K562 (cell line): Measurements from ENCODE around the gene ELK4. TPM values are rescaled to one million over a fixed set of nuclear protein-coding genes. Genes with fewer than 3 reads are reported as not detected.

Experiments used
- ATAC-seq: fragments of 200-7000 bp; cut with Tn5 transposase; 3 replicates; pipeline ENCODE4 v1.9.1; 2020; ENCODE audit warnings: moderate library complexity
- BruUV-seq: library from RNA; stranded (reverse); fragments of 400-500 nt; replicated peaks from 2 replicates; lab custom pipeline; 2021; lab: Mats Ljungman, UMichigan
- CTCF ChIA-PET: fragments of 300-600 bp; formaldehyde crosslinking; extraction: SDS; loops from one replicate; lab custom pipeline; 2021; ENCODE audit warnings: low intra/inter-chr PET ratio; lab: Yijun Ruan, JAX
- POLR2A ChIA-PET: fragments of 300-600, 350-650 bp; sonication (Branson Sonifier 250); formaldehyde crosslinking; extraction: SDS; loops from one replicate; lab custom pipeline; 2021; ENCODE audit warnings: antibody characterized with exemption, inconsistent platforms; lab: Yijun Ruan, JAX
- DNase-seq, 4 experiments: peaks; one replicate each; pipeline versions ENCODE4 v3.0.0 to v3.0.0-alpha.2; 2011 to 2018; ENCODE audit warnings: low spot score in 3 of 4, mixed read lengths in 3 of 4; ENCODE audit errors: extremely low read depth in 1 of 4
- FAIRE-seq: peaks from 2 replicates; lab custom pipeline; 2011; peaks lifted over from hg19 to GRCh38; lab: Jason Lieb, UNC
- H2AFZ ChIP-seq: 2 replicates; pipeline ENCODE4 v1.6.0; 2011; ENCODE audit warnings: low read depth, low read length, control low read depth, inconsistent platforms
- H3K27ac ChIP-seq: fragments of 200-600 bp; 3 replicates; pipeline ENCODE4 v1.8.0; 2011; ENCODE audit warnings: low read depth, mild to moderate bottlenecking, control low read depth, inconsistent platforms, low read length, moderate library complexity, mixed read lengths; ENCODE audit errors: extremely low read depth
- H3K27me3 ChIP-seq, 2 experiments: fragments of 300-600 bp in 1 of 2; 2 replicates in 1 of 2; 3 replicates in 1 of 2; pipeline versions ENCODE4 v1.6.0 to v1.8.0; 2011; ENCODE audit warnings: inconsistent platforms in 2 of 2, low read length in 2 of 2, mild to moderate bottlenecking in 1 of 2, mixed read lengths in 1 of 2, moderate library complexity in 1 of 2; ENCODE audit not compliant: control insufficient read depth in 2 of 2, insufficient read depth in 2 of 2
- H3K36me3 ChIP-seq: fragments of 300-600 bp; 3 replicates; pipeline ENCODE4 v1.8.0; 2011; ENCODE audit warnings: mild to moderate bottlenecking, low read length, inconsistent platforms; ENCODE audit not compliant: control insufficient read depth, insufficient read depth
- H3K4me1 ChIP-seq, 2 experiments: fragments of 200-600 bp in 1 of 2; replicated peaks in 1 of 2; 2 replicates in 1 of 2; 3 replicates in 1 of 2; pipeline versions ENCODE4 v1.5.1 to v1.8.0; 2011; ENCODE audit warnings: inconsistent platforms in 2 of 2, low read length in 2 of 2, mild to moderate bottlenecking in 1 of 2, mixed read lengths in 1 of 2, moderate library complexity in 1 of 2; ENCODE audit not compliant: control insufficient read depth in 2 of 2, insufficient read depth in 2 of 2
- H3K4me2 ChIP-seq: 2 replicates; pipeline ENCODE4 v1.6.1; 2011; ENCODE audit warnings: low read length, control low read depth, inconsistent platforms, mixed read lengths; ENCODE audit not compliant: insufficient read depth
- H3K4me3 ChIP-seq: fragments of 200-600 bp; sonication (generic), shearing (Covaris generic); 2 replicates; pipeline ENCODE4 v1.5.1; 2016; ENCODE audit warnings: control low read depth, inconsistent platforms
- H3K79me2 ChIP-seq: fragments of 200-600 bp; 3 replicates; pipeline ENCODE4 v1.8.0; 2011; ENCODE audit warnings: low read length, inconsistent platforms; ENCODE audit not compliant: control insufficient read depth, insufficient read depth
- H3K9ac ChIP-seq, 2 experiments: 2 replicates each; pipeline versions ENCODE4 v1.6.0 to v1.6.1; 2011; ENCODE audit warnings: low read depth in 2 of 2, low read length in 2 of 2, control low read depth in 1 of 2, inconsistent platforms in 1 of 2, mild to moderate bottlenecking in 1 of 2, mixed read lengths in 1 of 2; ENCODE audit not compliant: insufficient read depth in 1 of 2
- H3K9me1 ChIP-seq: one replicate; pipeline ENCODE4 v1.6.0; 2011; ENCODE audit warnings: inconsistent platforms, mild to moderate bottlenecking, low read length, moderate library complexity; ENCODE audit not compliant: control insufficient read depth, insufficient read depth
- H3K9me3 ChIP-seq: replicated peaks from 2 replicates; pipeline ENCODE4 v1.5.1; 2011; ENCODE audit warnings: low read depth, low read length, inconsistent platforms; ENCODE audit not compliant: control insufficient read depth, insufficient read depth
- H4K20me1 ChIP-seq: replicated peaks from 2 replicates; pipeline ENCODE4 v1.6.1; 2011; ENCODE audit warnings: low read length, inconsistent platforms, mixed read lengths; ENCODE audit not compliant: control insufficient read depth, insufficient read depth
- ESRRA ChIP-seq: fragments of 450-650 bp; IDR thresholded peaks from 2 replicates; pipeline ENCODE4 v1.6.1; 2014; ENCODE audit warnings: low read depth, mild to moderate bottlenecking, moderate library complexity, borderline replicate concordance
- FOXJ3 ChIP-seq: sonication (generic); formaldehyde crosslinking; IDR thresholded peaks from 2 replicates; pipeline ENCODE4 v1.4.0; 2020; ENCODE audit warnings: mild to moderate bottlenecking, missing genetic modification reagents
- GATA2 ChIP-seq: sonication (generic); formaldehyde crosslinking; IDR thresholded peaks from 2 replicates; pipeline ENCODE4 v1.4.0; 2020; ENCODE audit warnings: mild to moderate bottlenecking, missing genetic modification reagents
- MAZ ChIP-seq, 2 experiments: fragments of 450-650 bp in 1 of 2; sonication (generic) in 1 of 2; formaldehyde crosslinking; IDR thresholded peaks in 1 of 2; conservative IDR thresholded peaks in 1 of 2; 2 replicates each; pipeline versions ENCODE4 v1.4.0 to v1.5.0; 2020; ENCODE audit warnings: mild to moderate bottlenecking in 1 of 2, missing genetic modification reagents in 1 of 2
- MEIS2 ChIP-seq: fragments of 450-650 bp; IDR thresholded peaks from 2 replicates; pipeline ENCODE4 v1.6.1; 2014; ENCODE audit warnings: mild to moderate bottlenecking; ENCODE audit not compliant: partially characterized antibody
- NFIX ChIP-seq: fragments of 250-450 bp; sonication (Bioruptor Pico); IDR thresholded peaks from 2 replicates; pipeline ENCODE4 v1.4.0; 2020; ENCODE audit warnings: low read depth, mild to moderate bottlenecking, moderate library complexity
- PPARD ChIP-seq: fragments of 250-450 bp; sonication (Bioruptor Pico); IDR thresholded peaks from 2 replicates; pipeline ENCODE4 v1.8.0; 2022; ENCODE audit warnings: inconsistent platforms, mild to moderate bottlenecking, moderate library complexity
- RFX5 ChIP-seq: IDR thresholded peaks from 2 replicates; pipeline ENCODE4 v1.6.1; 2011; ENCODE audit warnings: low read depth, mild to moderate bottlenecking, improper control_type of control experiment, low read length
- SP1 ChIP-seq: sonication (generic); formaldehyde crosslinking; IDR thresholded peaks from 2 replicates; pipeline ENCODE4 v1.8.1; 2022; ENCODE audit warnings: mild to moderate bottlenecking, missing genetic modification reagents
- TAF7 ChIP-seq: fragments of 450-650 bp; IDR thresholded peaks from 2 replicates; pipeline ENCODE4 v1.6.1; 2016; ENCODE audit warnings: missing genetic modification characterization, missing compliant biosample characterization
- ZC3H4 ChIP-seq: sonication (generic); formaldehyde crosslinking; IDR thresholded peaks from 2 replicates; pipeline ENCODE4 v1.9.0; 2021; ENCODE audit warnings: missing genetic modification reagents, borderline replicate concordance
- ZFX ChIP-seq: sonication (generic); formaldehyde crosslinking; IDR thresholded peaks from 2 replicates; pipeline ENCODE4 v1.8.0; 2022; ENCODE audit warnings: mild to moderate bottlenecking, missing genetic modification reagents, moderate library complexity
- ZNF239 ChIP-seq: fragments of 250-450 bp; sonication (Bioruptor Pico); IDR thresholded peaks from 2 replicates; pipeline ENCODE4 v1.4.0; 2020; ENCODE audit warnings: mild to moderate bottlenecking
- ZNF436 ChIP-seq: fragments of 250-450, 450-650 bp; sonication (Bioruptor Pico); formaldehyde crosslinking; IDR thresholded peaks from 2 replicates; pipeline ENCODE4 v1.7.0; 2020; ENCODE audit warnings: mild to moderate bottlenecking
- ZNF561 ChIP-seq: fragments of 450-650 bp; formaldehyde crosslinking; conservative IDR thresholded peaks from 2 replicates; pipeline ENCODE4 v1.4.0; 2020; ENCODE audit warnings: mild to moderate bottlenecking, moderate library complexity
- ZNF586 ChIP-seq: fragments of 450-650 bp; formaldehyde crosslinking; conservative IDR thresholded peaks from 2 replicates; pipeline ENCODE4 v1.4.0; 2020; ENCODE audit warnings: mild to moderate bottlenecking, moderate library complexity
- ZNF644 ChIP-seq: fragments of 200-800 bp; sonication (Bioruptor generic); IDR thresholded peaks from 2 replicates; pipeline ENCODE4 v1.6.1; 2016; ENCODE audit warnings: low read depth, missing genetic modification characterization, missing compliant biosample characterization
- WGBS: fragments of 100-300 bp; shearing (Covaris generic); methylation state at CpG from one replicate; pipeline ENCODE4 v1.1.6; 2016; ENCODE audit warnings: low coverage, mixed read lengths; ENCODE audit not compliant: insufficient coverage; ENCODE audit errors: missing lambda C conversion rate; 5-methylcytosine and 5-hydroxymethylcytosine counted together
- in situ Hi-C: fragments of 300-500 bp; cut with MboI; formaldehyde crosslinking; loops from 4 replicates; pipeline ENCODE4 v1.15.0; 2018; ENCODE audit warnings: inconsistent platforms, mixed read lengths
- intact Hi-C: fragments of 100-400 bp; cut with micrococcal nuclease; formaldehyde crosslinking; loops from 2 replicates; pipeline ENCODE4 v1.14.2; 2022
- polyA plus RNA-seq, 8 experiments: library from polyadenylated mRNA; depleted of rRNA in 4 of 8; stranded (reverse) in 5 of 8; unstranded in 3 of 8; fragments of >200 nt; fragmentation: Nextera tagmentation in 2 of 8; fragmentation: Illumina TruSeq in 1 of 8; extraction: Ambion mirVana in 2 of 8; extraction: Trizol in 1 of 8; gene quantifications; 2 replicates each; pipeline versions ENCODE4 v1.2.1 to v1.2.3, GENCODE V29; 2011 to 2014; ENCODE audit warnings: inconsistent platforms in 1 of 8, missing spikeins in 1 of 8
- total RNA-seq, 7 experiments: library from RNA; depleted of rRNA in 6 of 7; stranded (reverse); fragments of >200 nt in 6 of 7; fragmentation: Illumina TruSeq in 2 of 7; extraction: Trizol in 2 of 7; gene quantifications; 2 replicates each; pipeline versions ENCODE4 v1.2.1 to v1.2.3, GENCODE V29; 2011 to 2021; ENCODE audit warnings: low replicate concordance in 1 of 7
- TF ChIP-seq, protein P1 (sequence below), 2 experiments: fragments of 450-650 bp in 1 of 2; IDR thresholded peaks; 2 replicates each; pipeline ENCODE4 v1.6.1; 2011 to 2017; ENCODE audit warnings: low read depth in 2 of 2, antibody characterized with exemption in 1 of 2, borderline replicate concordance in 1 of 2, low read length in 1 of 2, mild to moderate bottlenecking in 1 of 2, mixed read lengths in 1 of 2; ENCODE audit not compliant: control insufficient read depth in 1 of 2

The ELK4 gene
- total and polyA plus RNA-seq, 9 of the 15 experiments (the other 6 are each of a cell fraction or from before 2014, with no cell fraction given): 2.0 to 21.7 (median 9.2) TPM

DNA sequence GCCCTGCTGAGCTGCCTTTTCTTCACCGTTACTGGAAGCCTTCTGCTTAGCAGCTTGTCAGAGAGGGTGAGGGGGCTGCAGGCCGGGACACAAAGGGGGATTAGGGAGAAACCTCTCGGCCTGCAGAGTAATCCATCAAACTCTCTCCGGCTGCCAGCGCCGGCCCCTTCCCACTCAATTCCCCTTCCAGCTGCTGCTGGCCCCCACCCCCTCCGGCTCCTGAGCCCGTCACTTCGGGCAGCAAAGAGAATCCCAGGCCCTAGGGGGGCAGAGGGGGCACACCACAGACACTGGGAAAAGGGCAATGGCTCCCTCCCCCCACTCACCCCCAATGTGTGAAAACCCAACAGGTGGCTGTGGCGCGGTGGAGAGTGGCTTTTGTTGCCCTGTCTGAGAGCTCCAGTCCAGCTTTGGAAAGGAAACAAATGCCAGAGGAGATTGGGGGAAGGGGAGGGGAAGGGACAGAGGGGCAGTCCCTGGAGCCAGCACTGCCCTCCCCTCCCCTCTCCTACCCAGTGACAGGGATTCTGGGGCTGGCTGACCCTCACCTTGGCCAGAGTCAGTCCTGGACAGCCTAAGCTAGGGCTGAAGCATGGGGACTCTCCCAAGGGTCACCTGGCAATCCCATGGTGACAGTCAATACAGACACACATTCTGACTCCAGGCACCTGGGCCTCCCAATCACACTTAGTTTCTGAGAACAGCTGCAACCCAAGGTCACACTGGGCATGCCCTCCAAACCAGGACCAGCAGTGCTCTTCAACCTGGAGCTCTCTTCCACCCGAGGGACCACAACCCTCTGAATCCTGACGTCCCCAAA, 39.0 kb upstream of the ELK4 start:
- no peak for TF ChIP-seq MAZ (CRISPR knock-in tag; conservative IDR thresholded peaks at IDR 0.05 in 1 of 2, IDR thresholded peaks at IDR 0.05 in 1 of 2)
- no peak for TF ChIP-seq ZNF239 (CRISPR knock-in tag)
- TF ChIP-seq ESRRA: no peak
- TF ChIP-seq PPARD (CRISPR knock-in tag): no peak
- TF ChIP-seq SP1 (CRISPR knock-in tag): no peak
- TF ChIP-seq NFIX (CRISPR knock-in tag): no peak
- TF ChIP-seq RFX5: no peak
- TF ChIP-seq ZNF586: no peak
- TF ChIP-seq FOXJ3 (CRISPR knock-in tag): no peak
- TF ChIP-seq TAF7 (tag): no peak
- no peak for TF ChIP-seq ZC3H4 (CRISPR knock-in tag)
- TF ChIP-seq, protein P1, sequence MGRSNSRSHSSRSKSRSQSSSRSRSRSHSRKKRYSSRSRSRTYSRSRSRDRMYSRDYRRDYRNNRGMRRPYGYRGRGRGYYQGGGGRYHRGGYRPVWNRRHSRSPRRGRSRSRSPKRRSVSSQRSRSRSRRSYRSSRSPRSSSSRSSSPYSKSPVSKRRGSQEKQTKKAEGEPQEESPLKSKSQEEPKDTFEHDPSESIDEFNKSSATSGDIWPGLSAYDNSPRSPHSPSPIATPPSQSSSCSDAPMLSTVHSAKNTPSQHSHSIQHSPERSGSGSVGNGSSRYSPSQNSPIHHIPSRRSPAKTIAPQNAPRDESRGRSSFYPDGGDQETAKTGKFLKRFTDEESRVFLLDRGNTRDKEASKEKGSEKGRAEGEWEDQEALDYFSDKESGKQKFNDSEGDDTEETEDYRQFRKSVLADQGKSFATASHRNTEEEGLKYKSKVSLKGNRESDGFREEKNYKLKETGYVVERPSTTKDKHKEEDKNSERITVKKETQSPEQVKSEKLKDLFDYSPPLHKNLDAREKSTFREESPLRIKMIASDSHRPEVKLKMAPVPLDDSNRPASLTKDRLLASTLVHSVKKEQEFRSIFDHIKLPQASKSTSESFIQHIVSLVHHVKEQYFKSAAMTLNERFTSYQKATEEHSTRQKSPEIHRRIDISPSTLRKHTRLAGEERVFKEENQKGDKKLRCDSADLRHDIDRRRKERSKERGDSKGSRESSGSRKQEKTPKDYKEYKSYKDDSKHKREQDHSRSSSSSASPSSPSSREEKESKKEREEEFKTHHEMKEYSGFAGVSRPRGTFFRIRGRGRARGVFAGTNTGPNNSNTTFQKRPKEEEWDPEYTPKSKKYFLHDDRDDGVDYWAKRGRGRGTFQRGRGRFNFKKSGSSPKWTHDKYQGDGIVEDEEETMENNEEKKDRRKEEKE (IDR thresholded peaks at IDR 0.05; ENCODE audit: borderline replicate concordance in 1 of 2, control insufficient read depth in 1 of 2, low read depth in 2 of 2, low read length in 1 of 2): no peak
- no peak for TF ChIP-seq ZFX (CRISPR knock-in tag)
- no peak for TF ChIP-seq GATA2 (CRISPR knock-in tag)
- TF ChIP-seq ZNF561 (CRISPR knock-in tag): no peak
- TF ChIP-seq ZNF644 (tag): no peak
- TF ChIP-seq MEIS2: no peak
- no peak for TF ChIP-seq ZNF436
- H4K20me1 ChIP-seq: peaks cover 16% of the 10 kb centered on the region; the same call in 1 of the 2 replicates
- no peaks in the 10 kb centered on the region for H3K9me1 ChIP-seq
- intact Hi-C loops: loop anchor here (10.0 kb wide), 1 partner anchor 434 kb away; no protein-coding TSS in a partner anchor
- no peak for FAIRE-seq
- in situ Hi-C loops: no loop called here
- H3K27ac ChIP-seq: no peak overlapping the region
- no peak for DNase-seq
- POLR2A ChIA-PET: interaction anchor here (0.6 to 1.5 kb wide), 8 partner anchors 10 to 825 kb away, joined by 3 to 6 read pairs (median 3); partner anchors contain the start of gene SLC45A3
- H3K36me3 ChIP-seq: no peaks in the 10 kb centered on the region
- no peaks in the 10 kb centered on the region for H3K9me3 ChIP-seq
- H3K4me1 ChIP-seq: peaks cover 9 to 14% of the 10 kb centered on the region in 2 experiments; a peak in 4 of 5 replicates
- H3K4me2 ChIP-seq: no peak overlapping the region
- H2AFZ ChIP-seq: no peak overlapping the region
- H3K4me3 ChIP-seq: no peak overlapping the region
- no TSS peak for BruUV-seq
- no peak for ATAC-seq
- H3K79me2 ChIP-seq: no peaks in the 10 kb centered on the region
- WGBS: 61% methylated on average over 13 of the region's 13 CpGs
- no peak overlapping the region for H3K9ac ChIP-seq
- 0 out of 5 replicates have a peak, but pooled peaks cover 0 to 7% of the 10 kb centered on the region in 2 experiments for H3K27me3 ChIP-seq
- CTCF ChIA-PET: interaction anchor here (2.8 kb wide), 1 partner anchor 40 kb away, joined by 29 read pairs; no protein-coding TSS in a partner anchor
